Measurements from ENCODE around the gene BSPRY.
A peak's percentile ranks its signal among the peaks of the same experiment; 100 is the strongest.

BSPRY gene

DNA sequence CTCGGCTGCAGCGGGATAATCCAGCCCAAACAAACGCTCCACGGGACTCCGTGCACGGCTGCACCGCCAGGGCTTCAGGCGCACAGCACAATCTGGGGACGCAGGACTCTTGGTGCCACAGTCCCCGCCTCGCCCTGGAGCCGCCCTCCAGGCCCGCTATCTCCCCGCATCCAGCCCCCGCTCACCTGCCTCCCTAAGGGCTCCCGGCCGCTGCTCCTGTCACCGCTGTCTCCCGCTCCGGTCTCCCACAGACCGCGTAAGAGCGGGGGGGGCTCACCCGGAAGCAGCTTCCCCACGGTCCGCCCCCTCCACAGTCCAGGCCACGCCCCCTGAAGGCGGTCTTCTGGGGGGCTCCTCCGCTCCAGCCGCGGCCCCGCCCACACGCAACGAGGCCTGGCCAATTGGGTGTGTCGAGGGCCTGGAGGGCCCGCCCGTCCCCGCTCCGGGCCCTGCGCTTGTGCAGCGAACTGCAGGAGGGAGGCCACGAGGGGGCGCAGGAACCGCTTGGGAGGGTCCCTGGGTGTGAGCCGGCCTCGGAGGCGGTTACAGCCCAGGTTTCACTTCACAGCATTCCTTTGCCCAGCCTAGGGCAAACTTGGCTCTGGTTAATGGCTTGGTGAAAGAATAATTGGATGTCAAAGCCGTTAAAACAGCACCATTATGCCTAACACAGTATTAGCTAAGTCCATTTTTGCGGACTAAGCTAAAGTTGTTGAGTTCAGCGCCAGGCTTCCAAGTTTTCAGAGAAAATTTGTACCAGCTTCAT is 51.9 kb downstream of the BSPRY start, which contains the start of gene ALAD (continued):
- TF ChIP-seq ZNF140 (tag by site-specific recombination; IDR thresholded peaks at IDR 0.05) (no peak), ZFP3 (tag by site-specific recombination; IDR thresholded peaks at IDR 0.05; ENCODE audit: low read depth) (no peak), KLF7 (tag by site-specific recombination; IDR thresholded peaks at IDR 0.05; ENCODE audit: borderline replicate concordance) (no peak), AEBP2 (tag by site-specific recombination; IDR thresholded peaks at IDR 0.05; ENCODE audit: borderline replicate concordance) (no peak), ZNF138 (tag by site-specific recombination; IDR thresholded peaks at IDR 0.05; ENCODE audit: borderline replicate concordance) (no peak), ZNF184 (tag by site-specific recombination; IDR thresholded peaks at IDR 0.05) (no peak), ZSCAN23 (tag by site-specific recombination; IDR thresholded peaks at IDR 0.05) (no peak), ZNF596 (tag by site-specific recombination; IDR thresholded peaks at IDR 0.05) (no peak), ZNF571 (tag by site-specific recombination; IDR thresholded peaks at IDR 0.05) (no peak), HOXC10 (CRISPR knock-in tag; IDR thresholded peaks at IDR 0.05) (no peak), ZNF2 (tag by site-specific recombination; IDR thresholded peaks at IDR 0.05) (no peak; the same call in 1 of the 2 replicates), OSR2 (tag by site-specific recombination; IDR thresholded peaks at IDR 0.05) (0 out of 2 replicates have a peak, but pooled peaks have one; percentile 30), KLF10 (tag by site-specific recombination; IDR thresholded peaks at IDR 0.05) (peak; percentile 69), ZNF626 (tag by site-specific recombination; IDR thresholded peaks at IDR 0.05) (no peak), ZNF747 (tag by site-specific recombination; IDR thresholded peaks at IDR 0.05) (no peak), SALL2 (tag by site-specific recombination; IDR thresholded peaks at IDR 0.05; ENCODE audit: borderline replicate concordance) (no peak), ZNF701 (tag by site-specific recombination; IDR thresholded peaks at IDR 0.05) (no peak), FEZF1 (tag by site-specific recombination; IDR thresholded peaks at IDR 0.05) (no peak), ZNF624 (tag by site-specific recombination; IDR thresholded peaks at IDR 0.05) (no peak), ZNF610 (tag by site-specific recombination; IDR thresholded peaks at IDR 0.05; ENCODE audit: borderline replicate concordance) (0 out of 2 replicates have a peak, but pooled peaks have one; percentile 16), ZNF121 (tag by site-specific recombination; IDR thresholded peaks at IDR 0.05) (no peak)
- TF ChIP-seq, protein P1, sequence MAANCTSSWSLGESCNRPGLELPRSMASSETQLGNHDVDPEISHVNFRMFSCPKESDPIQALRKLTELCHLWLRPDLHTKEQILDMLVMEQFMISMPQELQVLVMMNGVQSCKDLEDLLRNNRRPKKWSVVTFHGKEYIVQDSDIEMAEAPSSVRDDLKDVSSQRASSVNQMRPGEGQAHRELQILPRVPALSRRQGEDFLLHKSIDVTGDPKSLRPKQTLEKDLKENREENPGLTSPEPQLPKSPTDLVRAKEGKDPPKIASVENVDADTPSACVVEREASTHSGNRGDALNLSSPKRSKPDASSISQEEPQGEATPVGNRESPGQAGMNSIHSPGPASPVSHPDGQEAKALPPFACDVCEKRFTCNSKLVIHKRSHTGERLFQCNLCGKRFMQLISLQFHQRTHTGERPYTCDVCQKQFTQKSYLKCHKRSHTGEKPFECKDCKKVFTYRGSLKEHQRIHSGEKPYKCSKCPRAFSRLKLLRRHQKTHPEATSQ (tag by site-specific recombination; IDR thresholded peaks at IDR 0.05) = no peak
- TF ChIP-seq, protein P2, sequence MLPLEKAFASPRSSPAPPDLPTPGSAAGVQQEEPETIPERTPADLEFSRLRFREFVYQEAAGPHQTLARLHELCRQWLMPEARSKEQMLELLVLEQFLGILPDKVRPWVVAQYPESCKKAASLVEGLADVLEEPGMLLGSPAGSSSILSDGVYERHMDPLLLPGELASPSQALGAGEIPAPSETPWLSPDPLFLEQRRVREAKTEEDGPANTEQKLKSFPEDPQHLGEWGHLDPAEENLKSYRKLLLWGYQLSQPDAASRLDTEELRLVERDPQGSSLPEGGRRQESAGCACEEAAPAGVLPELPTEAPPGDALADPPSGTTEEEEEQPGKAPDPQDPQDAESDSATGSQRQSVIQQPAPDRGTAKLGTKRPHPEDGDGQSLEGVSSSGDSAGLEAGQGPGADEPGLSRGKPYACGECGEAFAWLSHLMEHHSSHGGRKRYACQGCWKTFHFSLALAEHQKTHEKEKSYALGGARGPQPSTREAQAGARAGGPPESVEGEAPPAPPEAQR (tag by site-specific recombination; IDR thresholded peaks at IDR 0.05) = no peak
- TF ChIP-seq, protein P3, sequence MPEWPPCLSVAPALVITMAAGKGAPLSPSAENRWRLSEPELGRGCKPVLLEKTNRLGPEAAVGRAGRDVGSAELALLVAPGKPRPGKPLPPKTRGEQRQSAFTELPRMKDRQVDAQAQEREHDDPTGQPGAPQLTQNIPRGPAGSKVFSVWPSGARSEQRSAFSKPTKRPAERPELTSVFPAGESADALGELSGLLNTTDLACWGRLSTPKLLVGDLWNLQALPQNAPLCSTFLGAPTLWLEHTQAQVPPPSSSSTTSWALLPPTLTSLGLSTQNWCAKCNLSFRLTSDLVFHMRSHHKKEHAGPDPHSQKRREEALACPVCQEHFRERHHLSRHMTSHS (tag by site-specific recombination; IDR thresholded peaks at IDR 0.05) = no peak
- TF ChIP-seq, protein P4, sequence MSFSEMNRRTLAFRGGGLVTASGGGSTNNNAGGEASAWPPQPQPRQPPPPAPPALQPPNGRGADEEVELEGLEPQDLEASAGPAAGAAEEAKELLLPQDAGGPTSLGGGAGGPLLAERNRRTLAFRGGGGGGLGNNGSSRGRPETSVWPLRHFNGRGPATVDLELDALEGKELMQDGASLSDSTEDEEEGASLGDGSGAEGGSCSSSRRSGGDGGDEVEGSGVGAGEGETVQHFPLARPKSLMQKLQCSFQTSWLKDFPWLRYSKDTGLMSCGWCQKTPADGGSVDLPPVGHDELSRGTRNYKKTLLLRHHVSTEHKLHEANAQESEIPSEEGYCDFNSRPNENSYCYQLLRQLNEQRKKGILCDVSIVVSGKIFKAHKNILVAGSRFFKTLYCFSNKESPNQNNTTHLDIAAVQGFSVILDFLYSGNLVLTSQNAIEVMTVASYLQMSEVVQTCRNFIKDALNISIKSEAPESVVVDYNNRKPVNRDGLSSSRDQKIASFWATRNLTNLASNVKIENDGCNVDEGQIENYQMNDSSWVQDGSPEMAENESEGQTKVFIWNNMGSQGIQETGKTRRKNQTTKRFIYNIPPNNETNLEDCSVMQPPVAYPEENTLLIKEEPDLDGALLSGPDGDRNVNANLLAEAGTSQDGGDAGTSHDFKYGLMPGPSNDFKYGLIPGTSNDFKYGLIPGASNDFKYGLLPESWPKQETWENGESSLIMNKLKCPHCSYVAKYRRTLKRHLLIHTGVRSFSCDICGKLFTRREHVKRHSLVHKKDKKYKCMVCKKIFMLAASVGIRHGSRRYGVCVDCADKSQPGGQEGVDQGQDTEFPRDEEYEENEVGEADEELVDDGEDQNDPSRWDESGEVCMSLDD (tag by site-specific recombination; IDR thresholded peaks at IDR 0.05) = peak; percentile 72; the same call in 1 of the 2 replicates
- TF ChIP-seq, protein P5, sequence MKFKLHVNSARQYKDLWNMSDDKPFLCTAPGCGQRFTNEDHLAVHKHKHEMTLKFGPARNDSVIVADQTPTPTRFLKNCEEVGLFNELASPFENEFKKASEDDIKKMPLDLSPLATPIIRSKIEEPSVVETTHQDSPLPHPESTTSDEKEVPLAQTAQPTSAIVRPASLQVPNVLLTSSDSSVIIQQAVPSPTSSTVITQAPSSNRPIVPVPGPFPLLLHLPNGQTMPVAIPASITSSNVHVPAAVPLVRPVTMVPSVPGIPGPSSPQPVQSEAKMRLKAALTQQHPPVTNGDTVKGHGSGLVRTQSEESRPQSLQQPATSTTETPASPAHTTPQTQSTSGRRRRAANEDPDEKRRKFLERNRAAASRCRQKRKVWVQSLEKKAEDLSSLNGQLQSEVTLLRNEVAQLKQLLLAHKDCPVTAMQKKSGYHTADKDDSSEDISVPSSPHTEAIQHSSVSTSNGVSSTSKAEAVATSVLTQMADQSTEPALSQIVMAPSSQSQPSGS (tag by site-specific recombination; IDR thresholded peaks at IDR 0.05; ENCODE audit: low read depth) = no peak
- TF ChIP-seq, protein P6, sequence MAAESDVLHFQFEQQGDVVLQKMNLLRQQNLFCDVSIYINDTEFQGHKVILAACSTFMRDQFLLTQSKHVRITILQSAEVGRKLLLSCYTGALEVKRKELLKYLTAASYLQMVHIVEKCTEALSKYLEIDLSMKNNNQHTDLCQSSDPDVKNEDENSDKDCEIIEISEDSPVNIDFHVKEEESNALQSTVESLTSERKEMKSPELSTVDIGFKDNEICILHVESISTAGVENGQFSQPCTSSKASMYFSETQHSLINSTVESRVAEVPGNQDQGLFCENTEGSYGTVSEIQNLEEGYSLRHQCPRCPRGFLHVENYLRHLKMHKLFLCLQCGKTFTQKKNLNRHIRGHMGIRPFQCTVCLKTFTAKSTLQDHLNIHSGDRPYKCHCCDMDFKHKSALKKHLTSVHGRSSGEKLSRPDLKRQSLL (tag by site-specific recombination; IDR thresholded peaks at IDR 0.05) = peak; percentile 33; the same call in 1 of the 2 replicates
